Measurements from ENCODE around the gene BOK. TPM values are rescaled to one million over a fixed set of nuclear protein-coding genes. Genes with fewer than 3 reads are reported as not detected.
A peak's percentile ranks its signal among the peaks of the same experiment; 100 is the strongest.

The BOK gene
- total and polyA plus RNA-seq, 10 of the 15 experiments (the other 5 are each of a cell fraction or from before 2014, with no cell fraction given) = 0.04 to 0.15 (median 0.12) TPM; not detected in 7

DNA sequence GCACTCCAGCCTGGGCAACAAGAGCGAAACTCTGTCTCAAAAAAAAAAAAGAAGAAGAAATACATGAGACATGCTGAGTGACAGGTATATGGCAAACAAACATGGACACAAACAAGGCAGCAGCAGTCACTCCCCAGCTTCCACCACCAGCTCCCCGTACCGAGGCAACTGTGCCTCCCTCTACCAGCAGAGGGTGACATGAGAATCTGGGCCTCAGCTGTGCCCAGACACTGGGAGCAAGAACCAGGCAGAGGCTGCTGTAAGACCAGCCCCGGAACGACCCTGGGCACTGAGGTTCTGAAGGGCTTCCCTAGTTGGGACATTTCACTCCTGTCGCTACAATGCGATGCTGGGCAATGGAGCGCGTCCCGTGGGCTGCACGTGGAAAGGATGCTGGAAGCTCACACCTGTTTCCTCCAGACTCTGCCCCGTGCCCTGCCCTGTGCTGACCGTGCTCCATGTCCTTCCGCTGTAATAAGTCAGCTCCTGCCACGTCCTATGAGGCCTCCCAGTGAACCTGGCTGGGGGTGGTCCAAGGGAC lies 37.1 kb downstream of the BOK start:
- H3K36me3 ChIP-seq (ENCODE audit: control insufficient read depth in 2 of 2, insufficient read depth in 2 of 2, low read length in 1 of 2) = peaks cover 10 to 11% of the 10 kb centered on the region in 2 experiments
- H3K79me2 ChIP-seq (ENCODE audit: control insufficient read depth, insufficient read depth, low read length) = no peaks in the 10 kb centered on the region
- no peak overlapping the region for H3K4me3 ChIP-seq
- no peak for TF ChIP-seq KLF5 (IDR thresholded peaks at IDR 0.05; ENCODE audit: partially characterized antibody)
- TF ChIP-seq, protein P1, sequence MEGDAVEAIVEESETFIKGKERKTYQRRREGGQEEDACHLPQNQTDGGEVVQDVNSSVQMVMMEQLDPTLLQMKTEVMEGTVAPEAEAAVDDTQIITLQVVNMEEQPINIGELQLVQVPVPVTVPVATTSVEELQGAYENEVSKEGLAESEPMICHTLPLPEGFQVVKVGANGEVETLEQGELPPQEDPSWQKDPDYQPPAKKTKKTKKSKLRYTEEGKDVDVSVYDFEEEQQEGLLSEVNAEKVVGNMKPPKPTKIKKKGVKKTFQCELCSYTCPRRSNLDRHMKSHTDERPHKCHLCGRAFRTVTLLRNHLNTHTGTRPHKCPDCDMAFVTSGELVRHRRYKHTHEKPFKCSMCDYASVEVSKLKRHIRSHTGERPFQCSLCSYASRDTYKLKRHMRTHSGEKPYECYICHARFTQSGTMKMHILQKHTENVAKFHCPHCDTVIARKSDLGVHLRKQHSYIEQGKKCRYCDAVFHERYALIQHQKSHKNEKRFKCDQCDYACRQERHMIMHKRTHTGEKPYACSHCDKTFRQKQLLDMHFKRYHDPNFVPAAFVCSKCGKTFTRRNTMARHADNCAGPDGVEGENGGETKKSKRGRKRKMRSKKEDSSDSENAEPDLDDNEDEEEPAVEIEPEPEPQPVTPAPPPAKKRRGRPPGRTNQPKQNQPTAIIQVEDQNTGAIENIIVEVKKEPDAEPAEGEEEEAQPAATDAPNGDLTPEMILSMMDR (IDR thresholded peaks at IDR 0.05 in 2 of 3, conservative IDR thresholded peaks at IDR 0.05 in 1 of 3; ENCODE audit: control insufficient read depth in 2 of 3, extremely low read depth in 1 of 3, insufficient read depth in 1 of 3, low read depth in 3 of 3, low read length in 3 of 3) = peak in 2 of 3 experiments; percentile 17 to 26; a peak in 3 of 6 replicates
- TF ChIP-seq CHD4 (IDR thresholded peaks at IDR 0.05) = no peak
- WGBS (ENCODE audit: insufficient coverage, insufficient replicate concordance, low lambda C conversion rate, missing lambda C conversion rate) = 90% methylated on average over 14 of the region's 15 CpGs
- H3K9ac ChIP-seq (ENCODE audit: control insufficient read depth, insufficient read depth, low read length) = no peak overlapping the region
- no peak overlapping the region for H3K27ac ChIP-seq (ENCODE audit: control insufficient read depth, insufficient read depth)
- in situ Hi-C loops (cut with MboI) (no loop called here), intact Hi-C loops (cut with micrococcal nuclease; ENCODE audit: unreplicated experiment) (no loop called here)
- ChIA-PET SMC1A (ENCODE audit: uncharacterized antibody, unreplicated experiment) (no interaction called here), POLR2A (no interaction called here), RAD21 (ENCODE audit: unreplicated experiment) (no interaction called here), CTCF (interaction anchor here (1.0 kb wide), 1 partner anchor 137 kb away, joined by 3 read pairs; no protein-coding TSS in a partner anchor)
- no peak overlapping the region for H2AFZ ChIP-seq (ENCODE audit: control insufficient read depth, low read depth, low read length)
- no peak for DNase-seq (ENCODE audit: low read depth, low spot score)
- BruUV-seq (replicated peaks) = no TSS peak
- no peak for FAIRE-seq
- no peaks in the 10 kb centered on the region for H3K27me3 ChIP-seq (replicated peaks in 1 of 2; ENCODE audit: control insufficient read depth in 2 of 2, insufficient read depth in 2 of 2, low read length in 1 of 2)
- no peaks in the 10 kb centered on the region for H3K4me1 ChIP-seq (ENCODE audit: control insufficient read depth, insufficient read depth, low read length)
- no peak for ATAC-seq
- H3K9me3 ChIP-seq (replicated peaks; ENCODE audit: control insufficient read depth, insufficient read depth, low read length) = no peaks in the 10 kb centered on the region; the same call in 2 of the 3 replicates
- no peaks in the 10 kb centered on the region for H4K20me1 ChIP-seq (ENCODE audit: control insufficient read depth, insufficient read depth)
- H3K4me2 ChIP-seq (ENCODE audit: control insufficient read depth, insufficient read depth) = no peak overlapping the region

DNA sequence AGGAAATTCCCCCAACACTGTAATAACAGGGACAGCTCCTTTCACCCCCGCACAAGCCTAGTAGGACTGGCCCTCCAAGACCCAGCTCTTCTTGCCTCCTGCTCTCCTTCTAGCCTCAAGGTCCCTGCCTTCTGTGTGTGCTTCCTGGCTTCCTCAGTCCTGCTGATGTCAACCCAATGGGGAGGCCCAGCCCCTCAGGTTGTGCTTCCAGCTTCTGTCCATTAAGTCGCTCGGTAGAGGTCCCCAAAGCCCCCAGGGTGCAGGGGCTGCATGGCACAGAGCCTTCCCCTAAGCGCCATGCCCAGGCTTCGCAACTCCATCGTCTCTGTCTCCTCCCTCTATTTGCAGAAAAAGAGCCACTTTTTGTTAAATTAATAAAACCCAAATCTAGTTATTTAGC lies 39.0 kb downstream of the BOK start:
- no peaks in the 10 kb centered on the region for H3K9me3 ChIP-seq (replicated peaks; ENCODE audit: control insufficient read depth, insufficient read depth, low read length)
- no peaks in the 10 kb centered on the region for H3K4me1 ChIP-seq (ENCODE audit: control insufficient read depth, insufficient read depth, low read length)
- CTCF ChIA-PET = interaction anchor here (0.6 to 1.7 kb wide), 7 partner anchors 13 to 488 kb away, joined by 3 to 7 read pairs (median 3); no protein-coding TSS in a partner anchor
- H3K27me3 ChIP-seq (replicated peaks in 1 of 2; ENCODE audit: control insufficient read depth in 2 of 2, insufficient read depth in 2 of 2, low read length in 1 of 2) = no peaks in the 10 kb centered on the region
- H3K79me2 ChIP-seq (ENCODE audit: control insufficient read depth, insufficient read depth, low read length) = no peaks in the 10 kb centered on the region
- no peak overlapping the region for H2AFZ ChIP-seq (ENCODE audit: control insufficient read depth, low read depth, low read length)
- 100% methylated on average over 6 of the region's 6 CpGs for WGBS (ENCODE audit: insufficient coverage, insufficient replicate concordance, low lambda C conversion rate, missing lambda C conversion rate)
- no peaks in the 10 kb centered on the region for H4K20me1 ChIP-seq (ENCODE audit: control insufficient read depth, insufficient read depth)
- BruUV-seq (replicated peaks) = TSS peak; percentile 42
- SMC1A ChIA-PET (ENCODE audit: uncharacterized antibody, unreplicated experiment) = no interaction called here
- H3K4me2 ChIP-seq (ENCODE audit: control insufficient read depth, insufficient read depth) = no peak overlapping the region
- DNase-seq (ENCODE audit: low read depth, low spot score) (no peak), ATAC-seq (no peak), FAIRE-seq (no peak)
- intact Hi-C loops (cut with micrococcal nuclease; ENCODE audit: unreplicated experiment) (no loop called here), in situ Hi-C loops (cut with MboI) (no loop called here)
- POLR2A ChIA-PET = no interaction called here
- RAD21 ChIA-PET (ENCODE audit: unreplicated experiment) = interaction anchor here (0.8 kb wide), 1 partner anchor 305 kb away, joined by 5 read pairs; no protein-coding TSS in a partner anchor
- H3K4me3 ChIP-seq = no peak overlapping the region
- no peak overlapping the region for H3K9ac ChIP-seq (ENCODE audit: control insufficient read depth, insufficient read depth, low read length)
- H3K36me3 ChIP-seq (ENCODE audit: control insufficient read depth in 2 of 2, insufficient read depth in 2 of 2, low read length in 1 of 2) = peaks cover 10 to 14% of the 10 kb centered on the region in 2 experiments
- H3K27ac ChIP-seq (ENCODE audit: control insufficient read depth, insufficient read depth) = no peak overlapping the region
- TF ChIP-seq YBX1 (IDR thresholded peaks at IDR 0.05) (no peak), KLF5 (IDR thresholded peaks at IDR 0.05; ENCODE audit: partially characterized antibody) (no peak), ZZZ3 (IDR thresholded peaks at IDR 0.05; ENCODE audit: control insufficient read depth, insufficient read length, low read depth) (no peak), CBX3 (IDR thresholded peaks at IDR 0.05; ENCODE audit: borderline replicate concordance, low read depth) (no peak), POLR2AphosphoS5 (IDR thresholded peaks at IDR 0.05; ENCODE audit: low read length) (no peak), CBFB (IDR thresholded peaks at IDR 0.05; ENCODE audit: low read depth) (no peak)
- TF ChIP-seq, protein P2, sequence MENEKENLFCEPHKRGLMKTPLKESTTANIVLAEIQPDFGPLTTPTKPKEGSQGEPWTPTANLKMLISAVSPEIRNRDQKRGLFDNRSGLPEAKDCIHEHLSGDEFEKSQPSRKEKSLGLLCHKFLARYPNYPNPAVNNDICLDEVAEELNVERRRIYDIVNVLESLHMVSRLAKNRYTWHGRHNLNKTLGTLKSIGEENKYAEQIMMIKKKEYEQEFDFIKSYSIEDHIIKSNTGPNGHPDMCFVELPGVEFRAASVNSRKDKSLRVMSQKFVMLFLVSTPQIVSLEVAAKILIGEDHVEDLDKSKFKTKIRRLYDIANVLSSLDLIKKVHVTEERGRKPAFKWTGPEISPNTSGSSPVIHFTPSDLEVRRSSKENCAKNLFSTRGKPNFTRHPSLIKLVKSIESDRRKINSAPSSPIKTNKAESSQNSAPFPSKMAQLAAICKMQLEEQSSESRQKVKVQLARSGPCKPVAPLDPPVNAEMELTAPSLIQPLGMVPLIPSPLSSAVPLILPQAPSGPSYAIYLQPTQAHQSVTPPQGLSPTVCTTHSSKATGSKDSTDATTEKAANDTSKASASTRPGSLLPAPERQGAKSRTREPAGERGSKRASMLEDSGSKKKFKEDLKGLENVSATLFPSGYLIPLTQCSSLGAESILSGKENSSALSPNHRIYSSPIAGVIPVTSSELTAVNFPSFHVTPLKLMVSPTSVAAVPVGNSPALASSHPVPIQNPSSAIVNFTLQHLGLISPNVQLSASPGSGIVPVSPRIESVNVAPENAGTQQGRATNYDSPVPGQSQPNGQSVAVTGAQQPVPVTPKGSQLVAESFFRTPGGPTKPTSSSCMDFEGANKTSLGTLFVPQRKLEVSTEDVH (IDR thresholded peaks at IDR 0.05; ENCODE audit: low read depth, partially characterized antibody) = no peak
- TF ChIP-seq, protein P3, sequence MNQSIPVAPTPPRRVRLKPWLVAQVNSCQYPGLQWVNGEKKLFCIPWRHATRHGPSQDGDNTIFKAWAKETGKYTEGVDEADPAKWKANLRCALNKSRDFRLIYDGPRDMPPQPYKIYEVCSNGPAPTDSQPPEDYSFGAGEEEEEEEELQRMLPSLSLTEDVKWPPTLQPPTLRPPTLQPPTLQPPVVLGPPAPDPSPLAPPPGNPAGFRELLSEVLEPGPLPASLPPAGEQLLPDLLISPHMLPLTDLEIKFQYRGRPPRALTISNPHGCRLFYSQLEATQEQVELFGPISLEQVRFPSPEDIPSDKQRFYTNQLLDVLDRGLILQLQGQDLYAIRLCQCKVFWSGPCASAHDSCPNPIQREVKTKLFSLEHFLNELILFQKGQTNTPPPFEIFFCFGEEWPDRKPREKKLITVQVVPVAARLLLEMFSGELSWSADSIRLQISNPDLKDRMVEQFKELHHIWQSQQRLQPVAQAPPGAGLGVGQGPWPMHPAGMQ (IDR thresholded peaks at IDR 0.05; ENCODE audit: borderline replicate concordance) = no peak

Data from GM12878 (cell line).